Germinal center (tissue), 1 donor: ENCODE results near the gene SUOX.
"Not testable (repeated sequence)": the region's sequence is repeated elsewhere in the genome, so short reads cannot be mapped to it uniquely, and the experiment has no call there.

Experiments
- DNase-seq: peaks from one replicate; pipeline ENCODE4 v3.0.0; 2012; ENCODE audit warnings: mixed read lengths, low spot score

The SUOX gene

GRCh38 chr12:56020423-56021184, 23.5 kb downstream of the SUOX start, which contains the start of gene IKZF4:
Gene IKZF4, plus strand, starts transcription at chr12:56021043. Its CDS starts 451 bp downstream, at chr12:56021494.
- DNase-seq = no peak

DNA sequence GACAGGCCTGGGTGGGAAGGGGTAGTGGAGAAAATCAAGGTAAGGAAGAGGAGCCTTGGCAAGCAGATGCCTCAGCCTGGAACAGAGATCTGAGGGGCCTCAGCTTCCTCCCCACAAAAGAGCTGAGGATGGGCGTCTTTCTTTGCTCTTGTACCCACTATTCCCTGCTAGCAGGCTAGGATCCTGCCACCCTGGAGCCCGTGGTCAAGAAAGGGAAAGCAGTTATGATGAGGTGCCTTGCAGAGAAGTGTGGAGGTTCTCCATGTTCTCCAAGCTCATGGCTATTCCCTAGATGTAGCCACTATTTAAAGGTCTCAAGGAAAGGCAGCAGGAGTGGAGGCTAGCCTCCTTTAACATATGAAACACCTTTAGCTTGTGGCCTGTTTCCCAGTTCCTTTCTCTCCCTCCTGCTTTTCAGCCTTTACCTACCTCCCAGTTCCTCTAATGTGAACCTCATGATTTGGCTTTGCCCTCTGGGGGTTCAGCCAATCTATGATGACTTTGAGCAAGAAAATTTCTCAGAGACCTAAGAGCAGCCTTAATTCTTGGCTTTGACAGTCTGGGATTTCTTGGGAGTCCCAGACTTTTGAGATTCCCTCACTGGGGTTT, 24.9 kb downstream of the SUOX start:
- DNase-seq = no peak

DNA sequence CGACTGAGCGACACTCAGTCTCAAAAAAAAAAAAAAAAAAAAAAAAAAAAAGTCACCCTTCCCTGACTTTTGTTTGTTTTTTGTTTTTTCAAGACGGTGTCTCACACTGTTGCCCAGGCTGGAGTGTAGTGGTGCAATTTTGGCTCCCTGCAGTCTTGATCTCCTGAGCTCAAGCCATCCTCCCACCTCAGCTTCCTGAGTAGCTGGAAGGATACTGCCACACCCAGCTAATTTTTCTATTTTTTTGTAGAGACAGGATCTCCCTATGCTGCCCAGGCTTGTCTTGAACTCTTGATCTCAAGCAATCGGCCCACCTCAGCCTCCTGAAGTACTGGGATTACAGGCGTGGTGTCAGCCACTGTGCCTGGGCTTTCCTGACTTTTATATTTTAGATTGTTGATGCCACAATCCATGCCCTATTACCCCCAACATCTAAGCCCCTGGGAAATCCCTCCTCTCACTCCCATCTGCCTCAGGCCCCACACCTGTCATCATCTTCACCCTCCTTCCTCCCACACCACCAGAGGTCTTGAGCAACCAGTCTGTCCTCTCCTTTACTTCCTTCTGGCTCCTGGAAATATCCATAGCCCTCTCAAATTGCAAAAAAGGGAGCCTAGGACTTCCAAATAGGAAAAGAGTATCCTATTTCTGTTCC, 31.6 kb downstream of the SUOX start:
- no peak for DNase-seq

DNA sequence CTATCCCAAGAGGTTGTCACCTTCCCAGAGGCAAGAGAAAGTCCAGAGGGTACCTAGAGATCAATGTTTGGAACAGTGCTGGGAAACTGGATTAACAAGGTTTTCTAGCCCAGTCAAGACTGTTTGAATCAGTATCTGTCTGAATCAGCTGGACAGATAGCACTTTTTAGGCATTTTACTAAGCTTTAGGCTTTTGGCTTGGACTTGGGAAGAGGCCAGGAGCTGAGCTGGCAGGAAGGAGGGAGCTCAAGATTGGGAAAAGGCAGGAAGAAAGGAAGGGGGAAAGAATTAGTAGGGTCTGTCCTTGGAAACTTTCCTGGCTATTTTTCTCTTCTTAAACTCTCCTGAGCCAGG, 32.1 kb downstream of the SUOX start:
- DNase-seq = no peak

DNA sequence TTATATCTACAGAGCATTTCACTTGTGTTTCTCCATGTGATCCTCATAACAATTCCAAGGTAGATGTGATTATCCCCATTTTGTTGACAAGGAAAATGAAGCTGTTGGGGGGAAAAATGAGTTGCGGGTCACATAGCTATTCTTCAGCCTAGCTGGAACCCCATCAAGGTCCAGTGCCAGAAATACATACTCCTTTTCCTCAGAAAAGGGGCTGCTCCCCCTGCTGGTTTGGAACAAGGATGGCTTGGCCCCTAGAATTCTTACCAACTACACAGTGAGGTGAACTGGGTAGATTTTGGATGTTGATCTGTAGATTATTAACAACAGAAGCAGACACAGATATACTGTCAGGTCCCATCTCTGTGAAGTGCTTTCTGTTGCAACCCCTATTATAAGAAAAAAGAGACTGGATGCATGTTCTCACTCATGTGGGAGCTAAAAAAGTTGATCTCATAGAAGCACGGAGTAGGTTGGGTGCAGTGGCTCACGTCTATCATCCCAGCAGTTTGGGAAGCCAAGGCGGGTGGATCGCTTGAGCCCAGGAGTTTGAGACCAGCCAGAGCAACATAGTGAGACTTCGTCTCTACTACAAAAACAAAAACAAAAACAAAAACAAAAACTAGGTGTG, 32.7 kb downstream of the SUOX start:
- peak; percentile 39 for DNase-seq

DNA sequence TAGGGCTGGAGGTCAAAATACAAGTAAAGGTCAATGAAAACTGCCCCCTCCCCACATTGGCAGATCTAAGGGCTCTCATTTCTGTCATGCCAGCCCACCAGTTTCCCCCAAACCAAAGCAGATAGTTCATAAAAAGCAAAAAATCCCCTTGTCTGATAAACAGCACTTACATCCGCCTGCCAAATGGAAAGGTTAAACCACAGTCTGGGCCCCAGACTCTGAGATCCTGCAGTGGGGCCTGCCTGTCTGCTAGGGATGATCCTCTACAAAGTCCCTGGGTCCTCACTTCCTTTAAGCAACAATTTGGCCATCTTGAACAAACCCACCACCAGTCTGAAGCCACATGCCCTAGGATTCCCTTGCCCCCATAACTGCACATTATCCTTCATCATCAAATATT, 34.9 kb downstream of the SUOX start:
- DNase-seq = no peak

DNA sequence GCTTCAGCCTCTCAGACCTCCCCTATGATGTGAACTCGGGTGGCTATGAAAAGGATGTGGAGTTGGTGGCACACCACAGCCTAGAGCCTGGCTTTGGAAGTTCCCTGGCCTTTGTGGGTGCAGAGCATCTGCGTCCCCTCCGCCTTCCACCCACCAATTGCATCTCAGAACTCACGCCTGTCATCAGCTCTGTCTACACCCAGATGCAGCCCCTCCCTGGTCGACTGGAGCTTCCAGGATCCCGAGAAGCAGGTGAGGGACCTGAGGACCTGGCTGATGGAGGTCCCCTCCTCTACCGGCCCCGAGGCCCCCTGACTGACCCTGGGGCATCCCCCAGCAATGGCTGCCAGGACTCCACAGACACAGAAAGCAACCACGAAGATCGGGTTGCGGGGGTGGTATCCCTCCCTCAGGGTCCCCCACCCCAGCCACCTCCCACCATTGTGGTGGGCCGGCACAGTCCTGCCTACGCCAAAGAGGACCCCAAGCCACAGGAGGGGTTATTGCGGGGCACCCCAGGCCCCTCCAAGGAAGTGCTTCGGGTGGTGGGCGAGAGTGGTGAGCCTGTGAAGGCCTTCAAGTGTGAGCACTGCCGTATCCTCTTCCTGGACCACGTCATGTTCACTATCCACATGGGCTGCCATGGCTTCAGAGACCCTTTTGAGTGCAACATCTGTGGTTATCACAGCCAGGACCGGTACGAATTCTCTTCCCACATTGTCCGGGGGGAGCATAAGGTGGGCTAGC, 37.7 kb downstream of the SUOX start:
- no peak for DNase-seq

GRCh38 chr12:56037161-56037560, 40.1 kb downstream of the SUOX start:
- no peak for DNase-seq

GRCh38 chr12:56038022-56038655, 41.1 kb downstream of the SUOX start:
- DNase-seq = no peak

DNA sequence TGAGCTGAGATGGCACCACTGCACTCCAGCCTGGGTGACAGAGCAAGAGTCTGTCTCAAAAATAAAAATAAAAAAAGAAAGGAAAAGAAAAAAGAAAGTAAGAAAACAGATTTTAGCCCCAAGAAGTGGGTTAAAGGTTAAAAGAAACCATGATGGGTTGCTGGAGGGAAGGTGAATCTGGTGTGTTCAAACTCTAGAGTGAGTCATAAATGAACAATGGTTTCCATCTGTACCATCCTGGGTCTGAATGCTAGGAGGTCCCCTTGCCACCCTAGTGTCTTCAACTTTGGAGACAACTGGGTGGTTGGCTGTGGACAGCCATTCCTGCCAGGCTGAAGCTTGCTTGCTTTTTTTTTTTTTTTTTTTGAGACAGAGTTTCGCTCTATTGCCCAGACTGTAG, 43.1 kb downstream of the SUOX start:
- no peak for DNase-seq

DNA sequence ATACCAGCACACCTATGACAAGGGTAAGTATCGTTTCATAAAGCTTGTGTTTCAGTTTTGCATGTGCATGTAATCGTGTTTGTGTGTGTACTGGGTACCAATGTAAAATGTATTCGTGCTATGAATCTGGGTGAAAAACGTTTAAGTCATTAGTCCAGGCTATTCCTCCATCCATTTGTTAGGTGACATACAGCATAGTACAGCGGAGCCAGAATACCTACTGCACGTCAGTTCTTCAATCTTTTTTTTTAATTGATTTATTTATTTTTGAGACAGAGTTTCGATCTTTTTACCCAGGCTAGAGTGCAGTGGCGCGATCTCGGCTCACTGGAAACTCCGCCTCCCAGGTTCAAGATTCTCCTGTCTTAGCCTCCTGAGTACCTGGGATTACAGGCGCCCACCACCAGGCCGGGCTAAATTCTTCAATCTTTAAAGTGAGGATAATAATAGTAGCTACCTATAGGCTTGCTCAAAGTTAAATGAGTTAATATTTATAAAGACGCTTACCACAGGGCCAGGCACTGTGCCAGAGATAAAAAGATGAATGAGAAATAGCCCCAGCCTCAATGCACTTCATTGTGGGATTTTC, 44.0 kb downstream of the SUOX start:
- no peak for DNase-seq

- DNase-seq = peak; percentile 83
Observed at GRCh38 chr12:56041552-56042429, 44.7 kb downstream of the SUOX start, which contains the start of gene RPS26. Gene RPS26, plus strand, starts transcription at chr12:56041918. Its CDS starts 249 bp downstream, at chr12:56042167.

- DNase-seq = not testable (repeated sequence)
Observed at GRCh38 chr12:56042430-56042813, 45.3 kb downstream of the SUOX start.

- no peak for DNase-seq
Observed at GRCh38 chr12:56042843-56043242, 45.8 kb downstream of the SUOX start.

GRCh38 chr12:56046027-56046780, 49.1 kb downstream of the SUOX start:
- no peak for DNase-seq

GRCh38 chr12:56053407-56053893, 56.4 kb downstream of the SUOX start:
- no peak for DNase-seq
